ENCODE results near the gene DNAL1. TPM values are rescaled to one million over a fixed set of nuclear protein-coding genes. Genes with fewer than 3 reads are reported as not detected.

Gene DNAL1
- total and polyA plus RNA-seq, 2 donors, result 6.3 to 13.3 TPM

- peaks cover 4% of the 10 kb centered on the region for H3K36me3 ChIP-seq (ENCODE audit: insufficient read depth)
- H3K4me1 ChIP-seq (ENCODE audit: insufficient read depth), result no peaks in the 10 kb centered on the region
- whole genome bisulfite sequencing, result 67% methylated on average over 14 of the region's 14 CpGs
- H3K4me3 ChIP-seq (ENCODE audit: low read depth, low read length), result no peak overlapping the region
- no peak overlapping the region for H3K27ac ChIP-seq (ENCODE audit: low read depth)
- DNase-seq (ENCODE audit: extremely low spot score), result no peak
Observed at GRCh38 chr14:73726025-73726961, 81.5 kb downstream of the DNAL1 start.

DNA sequence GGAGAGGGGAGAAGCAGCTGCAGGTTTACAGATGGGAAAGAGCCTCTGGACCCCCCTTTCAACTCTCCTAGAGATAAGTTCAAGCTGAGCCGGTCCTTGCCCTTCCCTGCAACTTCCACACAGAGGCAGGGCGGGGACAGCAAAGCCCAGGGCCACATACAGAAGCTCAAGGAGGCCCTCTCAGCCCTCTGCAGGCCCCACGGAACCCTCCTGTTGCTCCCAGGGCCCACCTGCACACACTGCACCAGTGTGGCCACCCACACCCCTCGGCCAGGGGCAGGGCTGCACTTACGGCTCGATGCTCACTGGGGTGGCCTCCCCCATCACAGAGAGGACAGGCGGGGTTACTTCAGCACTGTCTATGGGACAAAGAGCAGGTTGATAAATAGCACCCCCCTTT lies 82.4 kb downstream of the DNAL1 start:
- Histone ChIP-seq H3K27ac (ENCODE audit: low read depth) (no peak overlapping the region), H3K36me3 (ENCODE audit: insufficient read depth) (peaks cover 4% of the 10 kb centered on the region), H3K4me1 (ENCODE audit: insufficient read depth) (no peaks in the 10 kb centered on the region), H3K4me3 (ENCODE audit: low read depth, low read length) (no peak overlapping the region)
- no peak for DNase-seq (ENCODE audit: extremely low spot score)
- WGBS, result 90% methylated on average over 7 of the region's 7 CpGs

DNA sequence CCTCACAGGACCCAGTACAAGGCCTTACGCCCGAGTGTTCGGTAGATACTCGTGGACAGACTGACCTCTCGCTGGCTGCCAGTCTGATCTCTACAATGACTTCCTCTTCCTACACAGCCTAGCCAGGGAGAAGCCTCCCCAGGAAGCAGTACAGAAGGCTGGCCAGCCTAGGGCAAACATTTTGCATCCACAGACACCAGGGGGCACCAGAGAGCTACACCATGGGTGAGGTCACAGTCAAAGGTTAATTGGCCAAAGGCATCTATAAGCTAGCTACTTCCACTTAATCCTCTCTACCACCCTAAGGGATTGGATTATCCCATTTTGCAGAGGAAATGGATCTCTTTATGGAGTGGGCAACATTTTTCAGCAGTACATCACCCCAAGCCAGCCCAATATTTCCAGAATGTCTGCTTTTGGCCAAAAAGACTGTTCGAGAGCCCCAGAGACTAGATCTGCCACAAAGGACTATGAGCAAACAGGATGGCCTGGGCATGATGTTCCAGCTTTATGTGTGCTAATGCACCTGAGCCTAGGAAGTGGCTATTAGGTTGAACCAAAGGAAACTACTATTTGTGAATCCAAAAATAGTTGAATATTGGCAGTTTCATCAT lies 84.0 kb downstream of the DNAL1 start:
- Histone ChIP-seq H3K4me3 (ENCODE audit: low read depth, low read length) (no peak overlapping the region), H3K36me3 (ENCODE audit: insufficient read depth) (no peaks in the 10 kb centered on the region), H3K27ac (ENCODE audit: low read depth) (no peak overlapping the region), H3K4me1 (ENCODE audit: insufficient read depth) (no peaks in the 10 kb centered on the region)
- WGBS, result 22% methylated on average over 6 of the region's 6 CpGs
- DNase-seq (ENCODE audit: extremely low spot score), result no peak

GRCh38 chr14:73729556-73730265 lies 84.9 kb downstream of the DNAL1 start:
- WGBS, result 87% methylated on average over 23 of the region's 23 CpGs
- no peak overlapping the region for H3K4me3 ChIP-seq (ENCODE audit: low read depth, low read length)
- no peak overlapping the region for H3K27ac ChIP-seq (ENCODE audit: low read depth)
- H3K36me3 ChIP-seq (ENCODE audit: insufficient read depth), result no peaks in the 10 kb centered on the region
- no peak for DNase-seq (ENCODE audit: extremely low spot score)
- no peaks in the 10 kb centered on the region for H3K4me1 ChIP-seq (ENCODE audit: insufficient read depth)

DNA sequence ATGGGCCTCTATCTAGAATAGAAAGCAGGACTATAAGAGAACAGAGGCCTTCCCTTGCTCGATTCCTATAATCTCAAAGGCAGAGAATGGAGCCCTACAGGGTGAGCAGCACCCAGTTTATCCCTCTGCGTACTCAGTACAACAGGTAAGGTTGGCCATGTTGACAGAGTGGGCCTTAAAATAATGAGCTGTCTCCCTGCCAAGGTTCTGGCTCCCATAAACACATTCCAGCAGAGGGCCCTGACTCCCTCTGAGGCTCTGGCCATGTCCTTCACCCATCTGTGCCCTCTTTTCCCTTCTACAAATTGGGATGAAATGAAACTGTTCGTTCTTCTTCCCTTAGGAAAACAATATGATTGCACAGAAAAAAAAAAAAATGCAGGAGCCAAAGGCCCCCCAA lies 86.3 kb downstream of the DNAL1 start:
- H3K36me3 ChIP-seq (ENCODE audit: insufficient read depth), result no peaks in the 10 kb centered on the region

GRCh38 chr14:73732006-73732405 lies 87.2 kb downstream of the DNAL1 start:
- Histone ChIP-seq H3K36me3 (ENCODE audit: insufficient read depth) (no peaks in the 10 kb centered on the region), H3K27ac (ENCODE audit: low read depth) (no peak overlapping the region), H3K4me1 (ENCODE audit: insufficient read depth) (no peaks in the 10 kb centered on the region), H3K4me3 (ENCODE audit: low read depth, low read length) (no peak overlapping the region)
- WGBS, result 78% methylated on average over 3 of the region's 3 CpGs
- DNase-seq (ENCODE audit: extremely low spot score), result no peak

More for the DNA sequence above, 86.3 kb downstream of the DNAL1 start:
- 61% methylated on average over 3 of the region's 3 CpGs for WGBS
- no peak overlapping the region for H3K27ac ChIP-seq (ENCODE audit: low read depth)
- no peaks in the 10 kb centered on the region for H3K4me1 ChIP-seq (ENCODE audit: insufficient read depth)
- no peak overlapping the region for H3K4me3 ChIP-seq (ENCODE audit: low read depth, low read length)
- DNase-seq (ENCODE audit: extremely low spot score), result no peak

GRCh38 chr14:73736842-73737241 lies 92.1 kb downstream of the DNAL1 start:
- Histone ChIP-seq H3K27ac (ENCODE audit: low read depth) (no peak overlapping the region), H3K4me1 (ENCODE audit: insufficient read depth) (peaks cover 3% of the 10 kb centered on the region), H3K36me3 (ENCODE audit: insufficient read depth) (no peaks in the 10 kb centered on the region), H3K4me3 (ENCODE audit: low read depth, low read length) (no peak overlapping the region)
- WGBS, result 85% methylated on average over 13 of the region's 13 CpGs
- DNase-seq (ENCODE audit: extremely low spot score), result no peak

DNA sequence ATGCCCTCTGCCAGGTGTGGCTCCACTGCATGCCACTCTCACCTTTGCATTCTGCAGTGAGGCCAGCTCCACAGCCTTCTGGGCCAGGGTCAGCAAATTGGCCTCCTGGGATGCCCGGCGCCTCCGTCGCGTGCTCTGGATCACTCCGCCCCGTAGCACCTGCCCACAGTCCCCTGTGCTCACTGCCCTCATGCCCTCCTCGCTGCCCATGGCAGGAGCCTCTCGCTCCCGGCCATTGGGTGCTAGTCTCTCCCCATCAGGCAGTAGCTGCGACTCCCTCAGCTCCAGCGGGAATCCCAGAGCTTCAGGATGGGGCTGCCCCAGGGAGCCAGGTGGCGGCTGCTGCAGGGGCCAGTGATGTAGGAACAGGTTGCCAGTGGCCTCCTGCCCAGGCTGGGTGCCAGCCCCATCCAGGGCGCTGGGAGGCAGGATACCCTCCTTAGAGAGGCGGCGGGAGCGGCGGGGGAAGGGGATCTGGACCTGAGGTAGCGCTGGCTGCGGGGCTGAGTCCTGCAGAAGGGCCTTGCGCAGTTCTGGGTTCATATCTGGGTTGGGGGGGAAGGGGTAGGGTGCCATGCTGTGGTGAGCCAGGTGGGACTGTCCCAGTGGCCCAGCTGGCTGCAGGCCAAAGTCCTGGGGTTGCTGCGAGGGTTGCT lies 93.9 kb downstream of the DNAL1 start:
- H3K27ac ChIP-seq (ENCODE audit: low read depth), result no peak overlapping the region
- peaks cover 4% of the 10 kb centered on the region for H3K4me1 ChIP-seq (ENCODE audit: insufficient read depth)
- H3K4me3 ChIP-seq (ENCODE audit: low read depth, low read length), result no peak overlapping the region
- 95% methylated on average over 22 of the region's 22 CpGs for WGBS
- no peak for DNase-seq (ENCODE audit: extremely low spot score)
- H3K36me3 ChIP-seq (ENCODE audit: insufficient read depth), result no peaks in the 10 kb centered on the region

DNA sequence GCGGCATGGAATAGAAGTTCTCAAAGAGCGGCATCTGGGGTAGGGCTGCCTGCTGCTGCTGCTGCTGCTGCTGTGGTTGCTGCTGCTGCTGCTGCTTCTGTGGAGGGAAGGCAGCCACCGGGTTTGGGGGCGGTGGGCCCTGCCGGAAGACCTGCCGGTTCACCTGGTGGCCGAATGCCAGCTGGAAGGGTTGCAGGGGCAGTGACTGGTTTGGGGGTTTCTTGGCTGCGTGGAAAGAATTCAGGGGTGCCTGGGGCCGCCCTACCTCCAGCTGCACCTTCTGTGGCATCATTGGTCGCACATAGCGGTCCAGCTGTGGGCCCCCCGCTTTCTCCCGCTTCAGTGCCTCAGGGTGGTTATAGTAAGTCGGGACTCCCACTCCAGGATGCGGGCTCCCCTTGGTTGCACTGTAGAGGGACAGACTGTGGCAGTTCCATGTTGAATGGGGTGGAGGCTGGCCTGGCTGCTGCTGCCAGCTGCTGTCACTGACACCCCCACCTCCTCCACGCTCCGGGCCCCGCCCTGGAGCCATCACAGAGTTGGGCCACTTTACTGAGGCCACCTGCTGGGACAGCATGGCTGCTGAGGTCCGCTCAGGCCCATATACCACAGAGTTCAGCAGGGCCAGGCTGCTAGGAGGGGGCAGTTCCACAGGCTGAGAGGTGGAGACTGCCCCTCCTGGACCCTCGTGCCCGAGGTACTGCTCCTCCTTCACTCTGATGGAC lies 94.5 kb downstream of the DNAL1 start:
- WGBS, result 82% methylated on average over 21 of the region's 21 CpGs
- Histone ChIP-seq H3K4me3 (ENCODE audit: low read depth, low read length) (no peak overlapping the region), H3K36me3 (ENCODE audit: insufficient read depth) (no peaks in the 10 kb centered on the region), H3K4me1 (ENCODE audit: insufficient read depth) (peaks cover 4% of the 10 kb centered on the region), H3K27ac (ENCODE audit: low read depth) (peak overlapping the region; percentile 57)
- no peak for DNase-seq (ENCODE audit: extremely low spot score)

DNA sequence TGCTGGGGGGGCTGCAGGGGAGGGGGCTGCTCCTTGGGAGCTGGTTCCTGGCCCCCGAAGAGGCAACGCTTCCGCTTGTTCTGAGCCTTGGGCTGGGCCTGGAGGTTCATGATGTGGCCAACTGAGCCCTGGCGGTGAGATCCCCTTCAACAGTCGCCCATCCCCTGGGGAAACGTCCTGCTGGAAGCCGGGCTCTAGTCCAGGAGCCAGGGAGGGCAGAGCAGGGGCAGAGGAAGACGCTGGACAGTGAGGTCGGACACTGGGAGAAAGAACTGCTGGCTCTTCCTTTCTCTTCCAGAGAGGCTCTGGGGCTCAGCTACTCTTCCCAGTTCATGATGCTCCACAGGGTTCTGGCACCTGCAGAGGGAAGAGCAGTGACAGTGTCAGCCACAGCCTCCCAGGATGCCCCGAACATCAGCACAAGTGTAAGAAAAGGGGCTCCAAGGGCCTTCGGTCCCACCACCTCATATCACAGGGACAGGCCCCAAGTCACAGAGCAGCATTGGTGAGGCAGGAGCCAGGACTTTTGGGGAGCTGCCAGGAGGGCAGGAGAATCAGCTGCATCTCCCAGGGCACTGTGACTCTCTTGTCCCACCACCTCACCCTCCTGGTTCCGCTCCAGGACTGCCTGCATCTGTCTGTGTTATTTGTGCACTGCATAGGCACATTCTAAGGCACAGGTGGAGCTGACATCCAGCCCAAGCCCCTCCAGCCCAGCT lies 95.3 kb downstream of the DNAL1 start:
- H3K4me3 ChIP-seq (ENCODE audit: low read depth, low read length), result no peak overlapping the region

DNA sequence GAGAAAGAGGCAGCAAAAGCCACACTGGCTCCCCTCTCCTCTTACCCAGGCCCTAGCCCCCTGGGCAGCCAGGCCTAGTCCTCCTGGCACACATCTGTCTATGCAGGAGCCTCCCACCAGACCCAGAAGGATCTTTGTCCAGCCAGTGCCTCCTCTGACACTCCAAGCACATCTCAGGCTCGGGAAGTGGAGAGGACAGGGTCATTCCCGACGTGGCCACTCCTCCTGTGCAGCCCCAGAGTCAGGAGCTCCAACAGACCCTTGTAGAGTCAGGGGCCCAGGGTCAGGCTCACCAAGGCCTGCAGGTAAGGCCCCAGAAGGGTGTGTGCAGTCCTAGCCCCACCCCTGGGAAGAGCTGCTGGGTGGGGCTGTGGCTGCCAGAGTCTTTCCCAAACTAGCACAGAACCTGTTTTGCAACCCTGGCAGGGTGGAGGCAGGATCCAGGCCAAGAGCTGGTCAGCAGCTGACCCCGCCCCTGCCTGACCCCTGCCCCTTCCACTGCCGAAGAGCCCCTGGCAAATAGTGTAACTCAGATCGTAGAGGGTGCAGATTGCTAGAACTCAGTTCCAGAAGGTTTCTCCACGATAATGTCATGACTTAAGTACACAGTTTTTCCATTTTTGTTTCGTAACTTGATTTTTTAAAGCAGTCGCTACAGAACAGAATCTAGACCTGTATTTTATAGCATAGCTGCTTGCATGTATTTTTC lies 96.0 kb downstream of the DNAL1 start:
- H3K4me1 ChIP-seq (ENCODE audit: insufficient read depth), result peaks cover 10% of the 10 kb centered on the region
- H3K27ac ChIP-seq (ENCODE audit: low read depth), result peak overlapping the region; percentile 71
- peak overlapping the region; percentile 9 for H3K4me3 ChIP-seq (ENCODE audit: low read depth, low read length)
- H3K36me3 ChIP-seq (ENCODE audit: insufficient read depth), result no peaks in the 10 kb centered on the region
- DNase-seq (ENCODE audit: extremely low spot score), result no peak
- WGBS, result 12% methylated on average over 9 of the region's 9 CpGs

More for the DNA sequence above, 95.3 kb downstream of the DNAL1 start:
- 65% methylated on average over 12 of the region's 12 CpGs for WGBS
- DNase-seq (ENCODE audit: extremely low spot score), result no peak
- Histone ChIP-seq H3K27ac (ENCODE audit: low read depth) (peak overlapping the region; percentile 57), H3K36me3 (ENCODE audit: insufficient read depth) (no peaks in the 10 kb centered on the region), H3K4me1 (ENCODE audit: insufficient read depth) (peaks cover 5% of the 10 kb centered on the region)

DNA sequence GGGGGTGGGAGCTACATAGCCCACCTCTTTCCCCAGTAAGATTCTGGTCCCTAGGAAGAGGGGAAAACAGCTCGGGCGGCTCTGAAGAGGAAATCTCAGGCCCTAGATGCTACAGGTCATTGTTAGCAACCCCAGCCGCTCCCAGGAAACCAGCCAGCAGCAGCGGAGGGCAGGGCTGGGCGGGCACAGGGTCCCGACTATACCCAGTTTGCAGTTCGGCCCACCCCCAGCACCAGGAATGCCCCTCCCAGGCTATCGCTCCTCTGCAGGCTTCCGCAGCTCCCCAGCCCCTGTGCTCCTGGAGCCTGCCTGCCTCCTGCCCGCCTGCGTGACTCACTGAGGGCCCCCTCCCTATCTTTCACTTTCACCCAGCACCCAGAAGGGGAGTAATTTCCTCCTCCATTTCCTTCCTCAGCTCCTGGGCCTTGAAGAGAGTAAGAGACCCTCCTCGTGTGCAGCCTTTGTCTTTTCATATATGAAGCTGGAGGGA lies 96.6 kb downstream of the DNAL1 start:
- Histone ChIP-seq H3K4me3 (ENCODE audit: low read depth, low read length) (peak overlapping the region; percentile 9), H3K27ac (ENCODE audit: low read depth) (peak overlapping the region; percentile 71), H3K4me1 (ENCODE audit: insufficient read depth) (peaks cover 10% of the 10 kb centered on the region), H3K36me3 (ENCODE audit: insufficient read depth) (no peaks in the 10 kb centered on the region)
- DNase-seq (ENCODE audit: extremely low spot score), result no peak
- whole genome bisulfite sequencing, result under 1% methylated on average over 12 of the region's 12 CpGs

Data from urinary bladder (tissue), 4 donors.